Fibroblast of the aortic adventitia (primary cell): ENCODE results near the gene PCDHGC4. TPM values are rescaled to one million over a fixed set of nuclear protein-coding genes. Genes with fewer than 3 reads are reported as not detected.

ENCODE experiments used
- DNase-seq: peaks from one replicate; pipeline ENCODE4 v3.0.0-alpha.2; 2010; ENCODE audit warnings: low read depth
- H3K4me3 ChIP-seq: 2 replicates; pipeline ENCODE4 v1.5.1; 2011; ENCODE audit warnings: low read depth, mild to moderate bottlenecking, control low read depth, low read length, moderate library complexity
- CTCF ChIP-seq: IDR thresholded peaks from 2 replicates; pipeline ENCODE4 v1.5.1; 2011; ENCODE audit warnings: mild to moderate bottlenecking, low read length, control low read depth, inconsistent platforms; ENCODE audit not compliant: insufficient read depth
- total RNA-seq: library from RNA; depleted of rRNA; stranded (reverse); fragments of >200 nt; gene quantifications from 2 replicates; pipeline ENCODE4 v1.2.3, GENCODE V29; 2012; ENCODE audit warnings: low replicate concordance

The PCDHGC4 gene
- total RNA-seq, 1 donor: 5.2 TPM

- DNase-seq: peak; percentile 100
- no peak overlapping the region for H3K4me3 ChIP-seq
- no peak for TF ChIP-seq CTCF
Measured at GRCh38 chr5:141521244-141521781, 36.5 kb downstream of the PCDHGC4 start.

GRCh38 chr5:141522301-141522700, 37.5 kb downstream of the PCDHGC4 start:
- no peak overlapping the region for H3K4me3 ChIP-seq
- no peak for DNase-seq
- no peak for TF ChIP-seq CTCF

GRCh38 chr5:141523991-141524390, 39.2 kb downstream of the PCDHGC4 start:
- TF ChIP-seq CTCF: no peak
- H3K4me3 ChIP-seq: no peak overlapping the region
- DNase-seq: no peak

- peak; percentile 99 for TF ChIP-seq CTCF
- peak; percentile 98 for DNase-seq
- H3K4me3 ChIP-seq: peak overlapping the region; percentile 13
Measured at GRCh38 chr5:141524604-141525597, 40.1 kb downstream of the PCDHGC4 start.

- no peak for DNase-seq
- TF ChIP-seq CTCF: no peak
- no peak overlapping the region for H3K4me3 ChIP-seq
Measured at GRCh38 chr5:141525653-141526052, 40.8 kb downstream of the PCDHGC4 start.

- no peak for TF ChIP-seq CTCF
- no peak for DNase-seq
- no peak overlapping the region for H3K4me3 ChIP-seq
Measured at GRCh38 chr5:141527426-141527825, 42.6 kb downstream of the PCDHGC4 start.
